ENCODE results near the gene ZNF543. TPM values are rescaled to one million over a fixed set of nuclear protein-coding genes. Genes with fewer than 3 reads are reported as not detected.

Gene ZNF543
- total RNA-seq, 1 experiment from 2014 or later, result 8.4 TPM

- TF ChIP-seq ARID4B (CRISPR knock-in tag; IDR thresholded peaks at IDR 0.05; ENCODE audit: borderline replicate concordance) (no peak), IRF1 (CRISPR knock-in tag; IDR thresholded peaks at IDR 0.05) (no peak), TEAD4 (CRISPR knock-in tag; IDR thresholded peaks at IDR 0.05) (no peak)
Measured at GRCh38 chr19:57308514-57308913, 11.8 kb upstream of the ZNF543 start (continued).

GRCh38 chr19:57310792-57311191 is 9.5 kb upstream of the ZNF543 start:
- TF ChIP-seq ZNF263 (CRISPR knock-in tag; IDR thresholded peaks at IDR 0.05; ENCODE audit: low read depth) (no peak), AFF4 (CRISPR knock-in tag; IDR thresholded peaks at IDR 0.05; ENCODE audit: borderline replicate concordance) (no peak), MAX (CRISPR knock-in tag; IDR thresholded peaks at IDR 0.05) (no peak), E2F4 (CRISPR knock-in tag; IDR thresholded peaks at IDR 0.05; ENCODE audit: borderline replicate concordance, low read depth) (no peak), FOXJ3 (CRISPR knock-in tag; IDR thresholded peaks at IDR 0.05; ENCODE audit: borderline replicate concordance) (no peak), AR (CRISPR knock-in tag; IDR thresholded peaks at IDR 0.05) (no peak), CREM (CRISPR knock-in tag; IDR thresholded peaks at IDR 0.05) (no peak), ATF2 (CRISPR knock-in tag; IDR thresholded peaks at IDR 0.05; ENCODE audit: borderline replicate concordance, low read depth) (no peak)
- ATAC-seq, result no peak
- no peak for DNase-seq (ENCODE audit: low spot score)
- Mint-ChIP-seq H3K27me3 (ENCODE audit: low read depth) (peaks cover 38% of the 10 kb centered on the region), H3K36me3 (no peaks in the 10 kb centered on the region), H3K9me3 (peaks cover 3% of the 10 kb centered on the region; the same call in 1 of the 2 replicates), H3K27ac (no peak overlapping the region), H3K4me3 (no peak overlapping the region), H3K4me1 (no peaks in the 10 kb centered on the region)
- ChIA-PET CTCF (no interaction called here), POLR2A (no interaction called here)

Measured in WTC11 (cell line).